HG03342 (cell line): ENCODE data around the gene KMT2B.
"Not testable (repeated sequence)": the region's sequence is repeated elsewhere in the genome, so short reads cannot be mapped to it uniquely, and the experiment has no call there.

Experiments used
- ATAC-seq: cut with Tn5 transposase; IDR thresholded peaks from one replicate; pipeline ENCODE4 v1.9.1; 2021; ENCODE audit warnings: mild to moderate bottlenecking, moderate library complexity; ENCODE audit not compliant: unreplicated experiment

KMT2B gene

DNA sequence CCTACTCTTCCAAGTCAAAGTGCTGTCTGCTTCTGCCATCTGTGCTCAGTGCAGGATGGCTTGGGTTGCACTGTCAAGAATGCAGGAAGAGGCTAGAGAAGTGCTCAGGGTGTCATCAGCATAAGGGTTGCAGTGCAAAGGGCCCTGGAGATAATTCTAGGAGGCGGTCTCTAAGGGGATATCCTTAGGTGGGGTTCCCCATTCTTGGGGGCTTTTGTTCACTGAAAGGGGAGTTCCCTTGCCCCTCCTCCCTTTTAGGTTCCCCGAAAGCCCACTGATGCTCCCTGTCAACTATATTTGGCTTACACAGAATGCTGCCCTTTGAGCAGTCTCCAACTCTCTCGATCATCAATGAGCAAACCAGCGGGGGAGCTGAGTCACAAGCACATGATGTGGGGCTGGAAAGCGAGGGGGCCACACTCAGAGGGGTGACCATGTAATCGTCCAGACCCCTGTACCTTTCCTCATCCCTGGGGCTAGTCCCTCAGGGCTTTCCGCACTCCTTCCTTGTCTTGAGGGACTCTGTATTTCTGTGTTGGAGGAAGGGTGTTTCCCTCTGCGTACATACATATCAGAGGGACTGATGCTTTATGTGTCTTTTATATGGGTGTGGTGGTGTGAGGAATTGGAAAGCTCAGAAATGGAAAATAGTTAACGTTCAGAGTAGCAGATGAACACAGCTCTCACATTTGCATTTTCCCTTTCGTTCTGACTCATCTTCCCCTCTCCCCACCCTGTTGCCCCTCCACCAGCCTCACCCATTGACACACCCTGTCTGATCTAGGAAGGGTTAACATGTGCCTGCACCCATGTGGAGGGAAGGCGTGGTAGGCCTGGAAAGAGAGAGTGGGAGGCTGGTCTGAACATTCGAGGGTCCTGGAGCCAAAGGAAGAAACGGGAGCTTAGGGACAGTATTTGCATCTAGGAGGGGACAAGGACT, 6.7 kb upstream of the KMT2B start:
- ATAC-seq, result no peak

- ATAC-seq, result no peak
Observed at GRCh38 chr19:35712567-35713505, 5.0 kb upstream of the KMT2B start.

DNA sequence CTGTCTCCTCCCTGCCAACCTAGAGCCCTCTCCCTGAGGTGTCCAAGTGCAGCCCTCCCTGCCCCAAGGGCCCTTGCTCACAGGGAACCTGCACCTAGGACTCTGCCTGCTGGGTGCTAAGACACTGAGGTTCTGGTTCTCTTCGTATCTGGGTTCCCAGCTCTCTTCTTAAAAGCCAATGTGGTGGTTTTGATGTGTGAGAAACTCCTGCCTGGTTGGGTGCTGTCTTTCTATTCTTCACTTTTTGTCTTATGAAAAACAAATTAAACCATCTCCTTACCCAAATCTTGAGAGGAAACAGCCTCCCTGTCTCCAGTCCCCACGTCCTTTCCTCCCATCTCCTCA, 4.3 kb upstream of the KMT2B start:
- no peak for ATAC-seq

DNA sequence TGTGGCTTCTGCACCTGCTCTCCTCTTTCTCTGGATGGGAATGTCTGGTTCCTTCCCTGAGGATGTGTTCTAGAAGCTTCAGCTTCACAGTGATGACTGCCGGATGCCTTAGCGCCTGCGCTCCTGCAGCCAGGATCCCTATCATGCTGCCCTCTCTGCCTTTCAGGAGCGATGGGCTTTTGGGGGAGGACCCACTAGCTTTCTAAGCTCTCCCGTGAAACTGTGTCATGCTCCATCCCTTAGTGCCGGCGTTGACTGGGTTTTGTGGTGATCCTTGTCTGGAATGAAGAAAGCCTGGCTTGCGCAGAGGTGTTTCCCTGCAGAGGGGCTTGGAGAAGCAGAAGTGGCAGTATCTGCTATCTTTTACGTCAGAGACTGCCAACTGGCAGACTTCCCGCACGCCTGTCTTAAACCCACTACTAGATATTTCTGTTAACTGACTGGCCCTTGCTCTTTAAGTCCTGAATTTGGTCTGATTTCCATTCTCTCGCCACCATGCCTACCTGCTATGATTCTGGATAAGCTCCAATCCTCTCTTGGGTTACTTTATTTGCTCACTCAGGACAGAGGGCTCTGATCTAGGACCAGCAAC, 3.8 kb upstream of the KMT2B start:
- ATAC-seq, result no peak

GRCh38 chr19:35714601-35715354, 3.0 kb upstream of the KMT2B start:
- ATAC-seq, result no peak

GRCh38 chr19:35715355-35715809, 2.4 kb upstream of the KMT2B start:
- ATAC-seq, result no peak

DNA sequence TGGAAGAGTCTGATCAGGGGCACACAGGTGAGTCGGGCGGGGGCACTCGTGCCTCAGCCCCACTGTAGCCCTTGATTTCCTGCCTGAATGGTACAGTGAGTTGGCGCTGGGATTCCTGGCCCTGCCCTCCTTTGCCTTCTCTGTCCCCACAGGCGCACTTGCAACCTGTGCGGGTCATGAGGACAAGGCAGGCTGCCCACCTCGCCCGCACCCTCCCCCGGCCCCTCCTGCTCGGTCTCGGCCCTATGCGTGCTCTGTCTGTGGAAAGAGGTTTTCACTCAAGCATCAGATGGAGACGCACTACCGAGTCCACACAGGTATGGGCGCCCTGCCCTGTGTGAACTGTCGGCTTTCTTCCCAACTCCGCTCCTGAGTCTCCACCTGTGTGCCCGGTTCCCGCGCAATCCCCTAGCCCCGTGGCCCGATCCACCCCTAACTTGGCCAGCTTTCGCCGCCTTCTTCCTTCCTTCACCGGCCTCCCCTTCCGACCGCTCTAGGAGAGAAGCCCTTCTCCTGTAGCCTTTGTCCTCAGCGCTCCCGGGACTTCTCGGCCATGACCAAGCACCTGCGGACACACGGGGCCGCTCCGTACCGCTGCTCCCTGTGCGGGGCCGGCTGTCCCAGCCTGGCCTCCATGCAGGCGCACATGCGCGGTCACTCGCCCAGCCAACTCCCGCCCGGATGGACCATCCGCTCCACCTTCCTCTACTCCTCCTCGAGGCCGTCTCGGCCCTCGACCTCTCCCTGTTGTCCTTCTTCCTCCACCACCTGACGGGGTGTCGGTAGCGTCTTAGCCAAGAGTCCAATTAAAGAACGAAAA, 1.6 kb upstream of the KMT2B start:
- no peak for ATAC-seq

DNA sequence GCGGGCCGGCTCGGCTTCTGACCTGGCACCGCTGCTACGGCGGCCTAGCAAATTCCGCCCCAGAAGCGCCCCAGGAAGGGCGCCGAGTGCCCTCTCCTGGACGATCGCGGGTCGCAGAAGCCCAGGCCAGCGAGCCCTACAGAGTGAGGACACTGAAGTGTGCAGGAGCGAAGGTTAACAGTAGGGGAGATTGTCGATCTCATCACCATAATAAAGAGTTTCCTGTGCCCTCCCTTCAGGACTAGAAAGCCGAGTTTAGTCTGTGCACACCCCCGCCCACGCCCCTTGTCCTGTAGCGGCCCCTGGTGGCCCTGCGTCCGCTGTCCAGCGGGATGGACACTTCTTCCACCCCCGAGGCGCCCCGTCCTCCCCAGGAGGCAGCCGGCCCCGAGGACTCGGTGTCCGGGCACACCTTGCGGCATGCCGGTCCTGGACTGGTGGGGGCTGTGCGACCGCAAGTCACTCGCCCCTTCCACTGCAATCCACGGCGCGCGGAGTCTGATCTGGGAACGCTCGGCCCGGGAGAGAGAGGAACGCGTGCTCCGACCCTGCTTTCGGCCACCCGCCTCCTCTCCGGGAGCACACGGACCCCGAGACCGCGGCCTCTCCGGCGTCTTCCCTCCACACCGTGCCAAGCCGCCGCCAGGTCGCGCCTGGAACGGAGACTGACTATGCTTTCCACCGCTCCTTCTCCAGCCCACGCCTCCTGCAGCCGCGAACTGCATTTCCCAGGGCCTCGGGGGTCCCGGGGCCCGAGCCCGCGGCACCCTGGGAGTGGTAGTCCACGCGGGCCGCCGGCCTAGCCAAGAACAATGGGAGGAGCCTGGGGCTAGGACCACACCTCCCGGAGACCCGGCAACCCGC, 770 bp upstream of the KMT2B start:
- peak; percentile 54 for ATAC-seq

- ATAC-seq, result no peak
Observed at GRCh38 chr19:35718345-35719041, 690 bp downstream of the KMT2B start.

- no peak for ATAC-seq
Observed at GRCh38 chr19:35719402-35720162, 1.8 kb downstream of the KMT2B start.

DNA sequence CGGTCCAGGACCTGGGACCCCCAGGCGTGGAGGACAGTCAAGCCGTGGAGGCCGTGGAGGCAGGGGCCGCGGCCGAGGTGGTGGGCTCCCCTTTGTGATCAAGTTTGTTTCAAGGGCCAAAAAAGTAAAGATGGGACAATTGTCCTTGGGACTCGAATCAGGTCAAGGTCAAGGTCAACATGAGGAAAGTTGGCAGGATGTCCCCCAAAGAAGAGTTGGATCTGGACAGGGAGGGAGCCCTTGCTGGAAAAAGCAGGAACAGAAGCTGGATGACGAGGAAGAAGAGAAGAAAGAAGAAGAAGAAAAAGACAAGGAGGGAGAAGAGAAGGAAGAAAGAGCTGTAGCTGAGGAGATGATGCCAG, 2.3 kb downstream of the KMT2B start:
- ATAC-seq, result no peak

GRCh38 chr19:35720648-35721047, 2.8 kb downstream of the KMT2B start:
- ATAC-seq, result no peak

DNA sequence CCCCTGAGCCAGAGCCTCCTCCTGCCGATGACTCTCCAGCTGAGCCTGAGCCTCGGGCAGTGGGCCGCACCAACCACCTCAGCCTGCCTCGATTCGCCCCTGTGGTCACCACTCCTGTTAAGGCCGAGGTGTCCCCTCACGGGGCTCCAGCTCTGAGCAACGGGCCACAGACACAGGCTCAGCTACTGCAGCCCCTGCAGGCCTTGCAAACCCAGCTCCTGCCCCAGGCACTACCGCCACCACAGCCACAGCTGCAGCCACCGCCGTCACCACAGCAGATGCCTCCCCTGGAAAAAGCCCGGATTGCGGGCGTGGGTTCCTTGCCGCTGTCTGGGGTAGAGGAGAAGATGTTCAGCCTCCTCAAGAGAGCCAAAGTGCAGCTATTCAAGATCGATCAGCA, 3.6 kb downstream of the KMT2B start:
- ATAC-seq, result no peak

DNA sequence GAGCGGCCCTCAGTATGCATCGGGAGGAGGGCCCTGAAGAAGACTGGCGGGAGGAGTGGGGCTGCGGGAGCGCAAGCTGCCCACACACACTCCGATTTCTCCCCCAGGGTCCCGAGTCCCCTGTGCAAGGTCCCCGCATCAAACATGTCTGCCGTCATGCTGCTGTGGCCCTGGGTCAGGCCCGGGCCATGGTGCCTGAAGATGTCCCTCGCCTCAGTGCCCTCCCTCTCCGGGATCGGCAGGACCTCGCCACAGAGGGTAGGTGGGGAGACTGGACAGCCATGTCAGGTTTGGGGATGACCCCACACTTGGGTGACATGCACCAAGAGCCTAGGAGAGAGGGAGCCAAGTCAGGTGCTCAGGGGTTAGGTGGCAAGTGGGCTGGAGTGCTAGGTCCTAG, 4.7 kb downstream of the KMT2B start:
- no peak for ATAC-seq

GRCh38 chr19:35722897-35723296, 5.1 kb downstream of the KMT2B start:
- ATAC-seq, result no peak

- no peak for ATAC-seq
Observed at GRCh38 chr19:35723671-35724070, 5.9 kb downstream of the KMT2B start.

- not testable (repeated sequence) for ATAC-seq
Observed at GRCh38 chr19:35724132-35724531, 6.3 kb downstream of the KMT2B start.

GRCh38 chr19:35724560-35724959, 6.8 kb downstream of the KMT2B start:
- no peak for ATAC-seq
